Thyroid gland (tissue), 4 donors: ENCODE results near the gene NUP58. TPM values are rescaled to one million over a fixed set of nuclear protein-coding genes. Genes with fewer than 3 reads are reported as not detected.

Source experiments
- DNase-seq, 2 donors: peaks; one replicate each; pipeline ENCODE4 v3.0.0-alpha.2; 2019
- H3K27ac ChIP-seq, 3 donors: fragments of 200-600 bp; sonication (generic); 1 replicate in 2 of 3; 2 replicates in 1 of 3; pipeline ENCODE4 v1.5.1; 2016 to 2019; ENCODE audit warnings: mild to moderate bottlenecking in 1 of 3, moderate library complexity in 1 of 3
- H3K27me3 ChIP-seq: fragments of 200-600 bp; sonication (generic); one replicate; pipeline ENCODE4 v1.5.1; 2019
- H3K36me3 ChIP-seq, 2 donors: fragments of 200-600 bp; sonication (generic); one replicate each; pipeline ENCODE4 v1.5.1; 2016 to 2019
- H3K4me1 ChIP-seq, 2 donors: fragments of 200-600 bp; sonication (generic); one replicate each; pipeline ENCODE4 v1.5.1; 2017 to 2019
- H3K4me3 ChIP-seq, 3 donors: fragments of 200-600 bp; sonication (generic); replicated peaks in 1 of 3; 1 replicate in 2 of 3; 2 replicates in 1 of 3; pipeline ENCODE4 v1.5.1; 2016; ENCODE audit warnings: mild to moderate bottlenecking in 1 of 3
- H3K9me3 ChIP-seq: fragments of 200-600 bp; sonication (generic); one replicate; pipeline ENCODE4 v1.5.1; 2017
- CTCF ChIP-seq, 6 experiments: fragments of 200-600 bp in 3 of 6; fragments of 450-650 bp in 3 of 6; sonication (generic) in 3 of 6; IDR thresholded peaks; one replicate each; pipeline ENCODE4 v1.5.1; 2016 to 2019; ENCODE audit warnings: antibody characterized with exemption in 6 of 6, mild to moderate bottlenecking in 2 of 6, inconsistent platforms in 1 of 6, moderate library complexity in 1 of 6
- POLR2A ChIP-seq, 2 donors: fragments of 450-650 bp; IDR thresholded peaks; one replicate each; pipeline ENCODE4 v1.6.1; 2017; ENCODE audit warnings: antibody characterized with exemption in 2 of 2, mild to moderate bottlenecking in 2 of 2, moderate library complexity in 1 of 2
- WGBS, 2 donors: methylation state at CpG; one replicate each; pipeline ENCODE4 v1.1.5; 2017; 5-methylcytosine and 5-hydroxymethylcytosine counted together
- intact Hi-C: fragments of 100-400 bp; cut with DNase I; formaldehyde crosslinking; loops from one replicate; pipeline ENCODE4 v1.15.1; 2023
- total RNA-seq, 4 donors: library from RNA; depleted of rRNA; stranded (reverse); fragments of >200 nt; gene quantifications; one replicate each; pipeline ENCODE4 v1.2.3, GENCODE V29; 2016

Gene NUP58
- total RNA-seq, 4 donors from 2014 or later = 54.7 to 112 (median 83.5) TPM

GRCh38 chr13:25371875-25372283, 70.5 kb downstream of the NUP58 start, which contains the start of gene ATP8A2:
Gene ATP8A2, plus strand, starts transcription at chr13:25371974. Its CDS starts 239 bp downstream, at chr13:25372213.
- 2 to 6% methylated on average over 3 to 11 of the region's 58 CpGs for WGBS, 2 donors
- Histone ChIP-seq H3K27me3 (peaks cover 11% of the 10 kb centered on the region), H3K36me3 (no peaks in the 10 kb centered on the region), H3K4me1 (peaks cover 0 to 11% of the 10 kb centered on the region in 2 donors), H3K9me3 (no peaks in the 10 kb centered on the region), H3K27ac (no peak within 1 kb of the TSS), H3K4me3 (peak within 1 kb of the TSS in 1 of 3 donors; percentile 14)
- TF ChIP-seq CTCF (IDR thresholded peaks at IDR 0.05) = no peak
- no peak for TF ChIP-seq POLR2A (IDR thresholded peaks at IDR 0.05)
- no peak for DNase-seq
- intact Hi-C loops = loop anchor here (10.0 kb wide), 1 partner anchor 137 kb away; no protein-coding TSS in a partner anchor

GRCh38 chr13:25372284-25373081, 71.1 kb downstream of the NUP58 start:
- WGBS, 2 donors = 23 to 36% methylated on average over 26 to 33 of the region's 82 CpGs
- DNase-seq = no peak
- intact Hi-C loops = loop anchor here (10.0 kb wide), 1 partner anchor 138 kb away; no protein-coding TSS in a partner anchor
- peaks cover 11% of the 10 kb centered on the region for H3K27me3 ChIP-seq
- H3K4me1 ChIP-seq = peaks cover 0 to 11% of the 10 kb centered on the region in 2 donors
- no peaks in the 10 kb centered on the region for H3K9me3 ChIP-seq
- no peak overlapping the region for H3K27ac ChIP-seq
- H3K4me3 ChIP-seq = peak overlapping the region in 1 of 3 donors; percentile 14
- no peaks in the 10 kb centered on the region for H3K36me3 ChIP-seq
- no peak for TF ChIP-seq POLR2A (IDR thresholded peaks at IDR 0.05)

- no peak for TF ChIP-seq POLR2A (IDR thresholded peaks at IDR 0.05)
- TF ChIP-seq CTCF (IDR thresholded peaks at IDR 0.05) = peak; percentile 29 to 70 (median 54)
- Histone ChIP-seq H3K9me3 (no peaks in the 10 kb centered on the region), H3K36me3 (no peaks in the 10 kb centered on the region), H3K27me3 (peaks cover 11% of the 10 kb centered on the region), H3K27ac (no peak overlapping the region), H3K4me3 (no peak overlapping the region), H3K4me1 (peaks cover 0 to 11% of the 10 kb centered on the region in 2 donors)
- peak in 1 of 2 donors; percentile 10 for DNase-seq
- intact Hi-C loops = loop anchor here (10.0 kb wide), 1 partner anchor 141 kb away; no protein-coding TSS in a partner anchor
- 34 to 37% methylated on average over 9 of the region's 9 CpGs for WGBS, 2 donors
Observed at GRCh38 chr13:25375727-25376358, 74.4 kb downstream of the NUP58 start.

- peaks cover 0 to 2% of the 10 kb centered on the region in 2 donors for H3K4me1 ChIP-seq
- no peak overlapping the region for H3K27ac ChIP-seq
- no peak for DNase-seq
- intact Hi-C loops = loop anchor here (10.0 kb wide), 1 partner anchor 143 kb away; no protein-coding TSS in a partner anchor
- H3K36me3 ChIP-seq = no peaks in the 10 kb centered on the region
- 68 to 74% methylated on average over 7 of the region's 7 CpGs for WGBS, 2 donors
- H3K4me3 ChIP-seq = no peak overlapping the region
- TF ChIP-seq CTCF (IDR thresholded peaks at IDR 0.05) (no peak), POLR2A (IDR thresholded peaks at IDR 0.05) (no peak)
- H3K9me3 ChIP-seq = no peaks in the 10 kb centered on the region
- peaks cover 10% of the 10 kb centered on the region for H3K27me3 ChIP-seq
Observed at GRCh38 chr13:25377244-25377962, 76.0 kb downstream of the NUP58 start.

- no peak for DNase-seq
- no peaks in the 10 kb centered on the region for H3K9me3 ChIP-seq
- intact Hi-C loops = loop anchor here (10.0 kb wide), 1 partner anchor 144 kb away; no protein-coding TSS in a partner anchor
- WGBS, 2 donors = 66 to 71% methylated on average over 5 of the region's 5 CpGs
- no peak overlapping the region for H3K4me3 ChIP-seq
- H3K4me1 ChIP-seq = no peaks in the 10 kb centered on the region
- H3K36me3 ChIP-seq = no peaks in the 10 kb centered on the region
- H3K27ac ChIP-seq = no peak overlapping the region
- H3K27me3 ChIP-seq = peaks cover 7% of the 10 kb centered on the region
- no peak for TF ChIP-seq CTCF (IDR thresholded peaks at IDR 0.05)
- TF ChIP-seq POLR2A (IDR thresholded peaks at IDR 0.05) = no peak
Observed at GRCh38 chr13:25378528-25378927, 77.1 kb downstream of the NUP58 start.
